Measurements from ENCODE around the gene PRDX2.

Gene PRDX2

DNA sequence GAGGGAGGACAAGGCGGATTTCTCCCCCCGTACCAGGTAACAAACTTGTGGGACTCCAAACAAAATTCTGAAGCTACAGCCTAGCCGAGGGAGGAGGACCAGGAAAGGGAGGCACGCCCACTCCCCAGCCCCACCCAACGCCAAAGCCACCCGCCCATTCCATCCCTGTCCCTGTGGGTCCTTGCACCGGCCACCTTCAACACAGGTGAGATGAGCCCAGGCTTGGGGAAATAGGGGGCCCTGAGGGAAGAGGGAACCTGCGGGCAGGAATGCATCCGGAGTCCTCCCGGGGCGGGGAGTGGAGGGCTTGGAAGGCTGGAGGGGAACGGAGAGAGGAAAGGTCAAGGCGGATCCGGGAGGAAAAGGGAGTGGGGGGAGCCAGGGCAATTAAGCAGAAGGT is 50.0 kb downstream of the PRDX2 start, which contains the start of gene BEST2:
Gene BEST2, plus strand, starts transcription at position 157 of the 400 bp plus-strand sequence. CDS start 802 bp downstream, outside the sequence.
- H3K4me3 Mint-ChIP-seq = no peak within 1 kb of the TSS
- intact Hi-C loops (cut with micrococcal nuclease) = no loop called here
- H3K4me1 Mint-ChIP-seq (ENCODE audit: low read depth) = no peaks in the 10 kb centered on the region
- H3K27me3 Mint-ChIP-seq = peaks cover 48% of the 10 kb centered on the region
- H3K27ac Mint-ChIP-seq = no peak within 1 kb of the TSS
- peaks cover 12% of the 10 kb centered on the region for H3K9me3 Mint-ChIP-seq
- H3K36me3 Mint-ChIP-seq (ENCODE audit: low read depth) = peaks cover 19% of the 10 kb centered on the region

GRCh38 chr19:12750851-12751250 is 50.7 kb downstream of the PRDX2 start:
- Mint-ChIP-seq H3K27ac (no peak overlapping the region), H3K27me3 (peaks cover 43% of the 10 kb centered on the region), H3K9me3 (peaks cover 12% of the 10 kb centered on the region), H3K36me3 (ENCODE audit: low read depth) (peaks cover 27% of the 10 kb centered on the region), H3K4me3 (no peak overlapping the region), H3K4me1 (ENCODE audit: low read depth) (no peaks in the 10 kb centered on the region)
- intact Hi-C loops (cut with micrococcal nuclease) = no loop called here

DNA sequence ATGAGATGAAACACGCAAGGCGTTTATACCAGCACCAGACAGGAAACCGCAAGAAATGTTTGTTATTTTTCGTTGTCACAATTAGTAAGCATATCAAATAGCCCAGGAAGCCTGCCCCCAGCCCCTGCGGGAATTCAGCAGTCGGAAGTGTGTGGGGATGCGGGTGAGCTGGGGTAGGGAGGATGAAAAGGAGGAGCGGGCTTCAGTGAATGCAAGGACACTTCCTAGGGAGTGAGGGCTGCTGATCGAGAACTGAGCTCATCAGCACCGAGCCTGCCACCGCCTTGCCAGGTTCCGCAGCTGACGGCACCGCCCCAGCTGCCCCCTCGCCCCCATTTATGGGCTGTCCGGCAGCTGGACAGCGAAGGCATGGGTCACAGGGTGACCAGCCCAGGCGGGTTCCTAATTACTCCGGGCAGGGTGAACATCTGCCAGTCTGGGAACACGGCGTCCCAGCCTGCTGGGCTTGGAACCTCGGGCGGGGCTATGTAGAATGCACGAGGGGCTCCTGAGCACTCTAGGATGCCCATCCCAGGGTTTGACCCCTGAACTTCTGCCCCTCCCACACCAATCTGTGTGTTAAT is 51.6 kb downstream of the PRDX2 start:
- Mint-ChIP-seq H3K4me3 (no peak overlapping the region), H3K4me1 (ENCODE audit: low read depth) (peaks cover 6% of the 10 kb centered on the region), H3K27ac (no peak overlapping the region), H3K27me3 (peaks cover 41% of the 10 kb centered on the region), H3K9me3 (peaks cover 12% of the 10 kb centered on the region), H3K36me3 (ENCODE audit: low read depth) (peaks cover 35% of the 10 kb centered on the region)
- intact Hi-C loops (cut with micrococcal nuclease) = no loop called here

DNA sequence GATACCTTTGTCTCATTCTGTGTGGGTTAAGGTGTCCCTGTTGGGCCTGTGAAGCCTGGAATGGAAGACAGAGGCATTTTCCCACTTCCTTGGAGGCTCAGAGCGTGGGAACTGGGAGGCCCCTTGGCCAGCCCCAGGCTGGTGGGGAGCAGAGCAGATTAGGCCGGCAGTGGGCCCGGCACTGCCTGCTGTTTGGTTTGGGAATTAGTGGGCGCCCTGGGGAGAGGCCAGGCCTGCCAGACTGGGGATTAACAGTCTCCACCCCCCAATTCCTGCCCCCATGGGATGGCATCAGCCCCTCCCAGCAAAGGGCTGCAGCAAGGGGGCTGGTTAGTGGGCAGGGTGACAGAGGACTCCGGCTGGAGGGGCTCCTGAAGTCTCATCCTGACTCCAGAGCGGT is 53.1 kb downstream of the PRDX2 start:
- Mint-ChIP-seq H3K9me3 (peaks cover 12% of the 10 kb centered on the region), H3K4me3 (no peak overlapping the region), H3K27ac (no peak overlapping the region), H3K4me1 (ENCODE audit: low read depth) (peaks cover 6% of the 10 kb centered on the region), H3K36me3 (ENCODE audit: low read depth) (peaks cover 48% of the 10 kb centered on the region), H3K27me3 (peaks cover 35% of the 10 kb centered on the region)
- intact Hi-C loops (cut with micrococcal nuclease) = no loop called here
